VCaP (cell line): ENCODE measurements around the gene EWSR1.

Experiments
- H3K27ac ChIP-seq: fragments of 450-650 bp; 2 replicates; pipeline ENCODE4 v1.5.1; 2017
- CTCF ChIP-seq: fragments of 450-650 bp; conservative IDR thresholded peaks from 2 replicates; pipeline ENCODE4 v1.5.1; 2017; ENCODE audit warnings: mild to moderate bottlenecking, moderate library complexity

Gene EWSR1

GRCh38 chr22:29255064-29255621 is 12.9 kb upstream of the EWSR1 start:
- no peak overlapping the region for H3K27ac ChIP-seq
- TF ChIP-seq CTCF, result no peak

GRCh38 chr22:29256606-29257325 is 11.3 kb upstream of the EWSR1 start:
- no peak for TF ChIP-seq CTCF
- H3K27ac ChIP-seq, result no peak overlapping the region

- no peak overlapping the region for H3K27ac ChIP-seq
- TF ChIP-seq CTCF, result no peak
Measured at GRCh38 chr22:29257751-29258181, 10.3 kb upstream of the EWSR1 start.

GRCh38 chr22:29258407-29259252 is 9.4 kb upstream of the EWSR1 start:
- H3K27ac ChIP-seq, result no peak overlapping the region
- TF ChIP-seq CTCF, result no peak

GRCh38 chr22:29259253-29259899 is 8.7 kb upstream of the EWSR1 start:
- 0 out of 2 replicates have a peak, but pooled peaks have one; percentile 17 for TF ChIP-seq CTCF
- H3K27ac ChIP-seq, result no peak overlapping the region

GRCh38 chr22:29260031-29260560 is 8.0 kb upstream of the EWSR1 start:
- TF ChIP-seq CTCF, result no peak

More at GRCh38 chr22:29260031-29260560, 8.0 kb upstream of the EWSR1 start:
- H3K27ac ChIP-seq, result no peak overlapping the region
